ENCODE data around the gene NRXN3. TPM values are rescaled to one million over a fixed set of nuclear protein-coding genes. Genes with fewer than 3 reads are reported as not detected.

Gene NRXN3
- total and polyA plus RNA-seq, 8 donors: 0.29 to 41.1 (median 9.1) TPM

- WGBS, 5 donors: 43 to 65% (median 60%) methylated on average over 1 of the region's 1 CpG
Observed at GRCh38 chr14:79552778-79553177, 1382.6 kb downstream of the NRXN3 start.

GRCh38 chr14:79554816-79555215 lies 1384.6 kb downstream of the NRXN3 start:
- TF ChIP-seq POLR2A (IDR thresholded peaks at IDR 0.05) (no peak), CTCF (IDR thresholded peaks at IDR 0.05) (no peak), EP300 (IDR thresholded peaks at IDR 0.05) (no peak)
- H3K4me3 ChIP-seq: no peak overlapping the region
- H3K9me3 ChIP-seq: peaks cover 0 to 7% (median 0%) of the 10 kb centered on the region in 4 donors
- no peak for DNase-seq
- intact Hi-C loops (cut with DNase I; ENCODE audit: low total_unique reads): no loop called here
- H3K27me3 ChIP-seq: no peaks in the 10 kb centered on the region
- no peaks in the 10 kb centered on the region for H3K36me3 ChIP-seq
- H3K4me1 ChIP-seq: peaks cover 0 to 5% (median 0%) of the 10 kb centered on the region in 4 donors
- 91 to 96% (median 92%) methylated on average over 3 of the region's 3 CpGs for WGBS, 5 donors
- H3K27ac ChIP-seq: no peak overlapping the region

More at GRCh38 chr14:79552778-79553177, 1382.6 kb downstream of the NRXN3 start:
- intact Hi-C loops (cut with DNase I; ENCODE audit: low total_unique reads): no loop called here
- peaks cover 0 to 7% (median 0%) of the 10 kb centered on the region in 4 donors for H3K9me3 ChIP-seq
- DNase-seq: no peak
- H3K4me3 ChIP-seq: no peak overlapping the region
- H3K27ac ChIP-seq: no peak overlapping the region
- H3K36me3 ChIP-seq: no peaks in the 10 kb centered on the region
- peaks cover 0 to 5% (median 0%) of the 10 kb centered on the region in 4 donors for H3K4me1 ChIP-seq
- no peak for TF ChIP-seq POLR2AphosphoS5 (IDR thresholded peaks at IDR 0.05)
- no peak for TF ChIP-seq POLR2A (IDR thresholded peaks at IDR 0.05)
- TF ChIP-seq EP300 (IDR thresholded peaks at IDR 0.05): no peak
- no peak for TF ChIP-seq CTCF (IDR thresholded peaks at IDR 0.05)
- no peaks in the 10 kb centered on the region for H3K27me3 ChIP-seq

GRCh38 chr14:79555429-79555828 lies 1385.3 kb downstream of the NRXN3 start:
- 64 to 81% (median 73%) methylated on average over 4 of the region's 4 CpGs for WGBS, 5 donors
- Histone ChIP-seq H3K27ac (no peak overlapping the region), H3K4me1 (peaks cover 0 to 5% (median 0%) of the 10 kb centered on the region in 4 donors), H3K9me3 (peaks cover 0 to 7% (median 0%) of the 10 kb centered on the region in 4 donors), H3K27me3 (no peaks in the 10 kb centered on the region), H3K36me3 (no peaks in the 10 kb centered on the region), H3K4me3 (no peak overlapping the region)
- no peak for TF ChIP-seq CTCF (IDR thresholded peaks at IDR 0.05)
- no peak for TF ChIP-seq POLR2A (IDR thresholded peaks at IDR 0.05)
- TF ChIP-seq POLR2AphosphoS5 (IDR thresholded peaks at IDR 0.05): no peak
- TF ChIP-seq EP300 (IDR thresholded peaks at IDR 0.05): no peak
- DNase-seq: no peak
- intact Hi-C loops (cut with DNase I; ENCODE audit: low total_unique reads): no loop called here

GRCh38 chr14:79557309-79557708 lies 1387.1 kb downstream of the NRXN3 start:
- intact Hi-C loops (cut with DNase I; ENCODE audit: low total_unique reads): no loop called here

More at GRCh38 chr14:79557309-79557708, 1387.1 kb downstream of the NRXN3 start:
- peaks cover 0 to 7% (median 0%) of the 10 kb centered on the region in 4 donors for H3K9me3 ChIP-seq
- no peak overlapping the region for H3K4me3 ChIP-seq
- H3K27ac ChIP-seq: no peak overlapping the region
- no peaks in the 10 kb centered on the region for H3K36me3 ChIP-seq
- no peak for TF ChIP-seq POLR2AphosphoS5 (IDR thresholded peaks at IDR 0.05)
- no peak for TF ChIP-seq EP300 (IDR thresholded peaks at IDR 0.05)
- no peak for TF ChIP-seq POLR2A (IDR thresholded peaks at IDR 0.05)
- TF ChIP-seq CTCF (IDR thresholded peaks at IDR 0.05): no peak
- DNase-seq: no peak
- no peaks in the 10 kb centered on the region for H3K27me3 ChIP-seq
- H3K4me1 ChIP-seq: no peaks in the 10 kb centered on the region
- 74 to 85% (median 79%) methylated on average over 3 of the region's 3 CpGs for WGBS, 5 donors

Data from stomach (tissue), 9 donors.